GM21737 (cell line): Measurements from ENCODE around the gene CDC42BPB.
"Not testable (repeated sequence)": the region's sequence is repeated elsewhere in the genome, so short reads cannot be mapped to it uniquely, and the experiment has no call there.

Source experiments
- ATAC-seq: cut with Tn5 transposase; IDR thresholded peaks from one replicate; pipeline ENCODE4 v1.9.1; 2021; ENCODE audit warnings: mild to moderate bottlenecking, moderate library complexity; ENCODE audit not compliant: unreplicated experiment

CDC42BPB gene

DNA sequence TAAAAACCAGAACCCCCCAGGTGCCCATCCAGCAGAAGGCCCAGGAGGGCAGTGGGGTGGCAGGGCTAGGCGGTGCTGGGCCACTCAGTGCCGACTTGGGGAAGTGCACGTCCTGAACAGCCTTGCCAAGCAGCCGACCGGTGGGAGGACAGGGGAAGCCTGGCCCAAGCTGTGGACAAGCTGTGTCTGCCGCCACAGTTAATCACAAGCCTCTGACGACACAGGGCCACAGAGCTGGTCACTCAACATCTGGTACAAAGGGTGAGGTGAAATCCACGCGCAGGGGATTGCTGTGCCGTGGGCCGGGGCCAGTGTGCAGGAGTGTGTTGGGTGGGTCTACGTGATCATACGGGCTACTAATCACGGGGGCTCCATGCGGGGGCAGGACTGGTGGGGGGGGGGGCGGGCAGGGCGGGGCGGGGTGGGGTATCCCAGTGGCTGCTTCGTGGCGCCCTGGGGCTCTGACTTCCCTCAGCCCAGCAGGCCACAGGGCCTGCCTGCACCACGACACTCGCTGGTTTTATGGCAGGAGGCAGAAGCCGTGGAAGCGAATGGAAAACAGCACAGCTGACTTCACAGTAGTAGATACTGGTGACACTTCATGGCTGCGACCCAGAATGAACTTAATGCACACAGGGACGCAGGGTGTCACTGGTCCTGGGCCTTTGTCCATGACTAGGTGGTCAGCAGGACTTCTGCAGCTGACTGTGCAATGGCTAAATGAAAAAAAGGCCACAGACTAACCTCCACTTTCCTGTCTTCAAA lies 124.7 kb downstream of the CDC42BPB start:
- no peak for ATAC-seq

DNA sequence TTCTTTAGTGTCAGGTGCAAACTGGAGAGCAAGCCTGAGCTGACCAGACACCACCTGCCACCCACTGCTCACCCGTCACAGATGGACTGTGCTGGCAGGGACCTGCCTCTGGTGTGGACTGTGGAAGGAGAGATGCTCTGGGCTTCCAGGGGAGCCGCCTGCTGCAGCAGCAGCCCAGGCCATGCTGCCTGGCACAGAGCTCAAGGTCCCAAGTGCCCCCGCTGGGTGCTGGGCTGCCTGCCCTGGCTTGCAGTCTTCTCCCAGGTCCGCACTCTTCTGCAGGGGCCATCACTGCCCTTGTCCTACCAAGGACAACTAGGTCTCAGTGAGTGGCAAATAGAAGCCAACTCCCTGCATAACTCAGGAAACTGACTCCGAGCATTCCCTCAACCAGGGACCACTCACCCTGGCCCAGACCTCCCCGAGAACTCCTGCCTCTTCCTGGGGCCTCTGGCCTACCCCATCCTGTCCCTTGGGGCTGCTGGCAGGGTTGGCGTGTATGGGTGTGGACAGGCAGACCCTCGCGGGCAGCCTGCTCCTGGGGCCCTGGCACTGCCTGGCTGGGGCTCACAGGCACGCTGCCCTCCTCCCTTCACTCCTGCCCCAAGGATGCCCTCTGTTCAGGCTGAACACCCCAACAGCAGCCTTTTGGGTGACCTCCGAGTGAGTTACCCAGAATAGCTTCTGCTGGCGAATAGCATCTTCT lies 125.6 kb downstream of the CDC42BPB start:
- no peak for ATAC-seq

DNA sequence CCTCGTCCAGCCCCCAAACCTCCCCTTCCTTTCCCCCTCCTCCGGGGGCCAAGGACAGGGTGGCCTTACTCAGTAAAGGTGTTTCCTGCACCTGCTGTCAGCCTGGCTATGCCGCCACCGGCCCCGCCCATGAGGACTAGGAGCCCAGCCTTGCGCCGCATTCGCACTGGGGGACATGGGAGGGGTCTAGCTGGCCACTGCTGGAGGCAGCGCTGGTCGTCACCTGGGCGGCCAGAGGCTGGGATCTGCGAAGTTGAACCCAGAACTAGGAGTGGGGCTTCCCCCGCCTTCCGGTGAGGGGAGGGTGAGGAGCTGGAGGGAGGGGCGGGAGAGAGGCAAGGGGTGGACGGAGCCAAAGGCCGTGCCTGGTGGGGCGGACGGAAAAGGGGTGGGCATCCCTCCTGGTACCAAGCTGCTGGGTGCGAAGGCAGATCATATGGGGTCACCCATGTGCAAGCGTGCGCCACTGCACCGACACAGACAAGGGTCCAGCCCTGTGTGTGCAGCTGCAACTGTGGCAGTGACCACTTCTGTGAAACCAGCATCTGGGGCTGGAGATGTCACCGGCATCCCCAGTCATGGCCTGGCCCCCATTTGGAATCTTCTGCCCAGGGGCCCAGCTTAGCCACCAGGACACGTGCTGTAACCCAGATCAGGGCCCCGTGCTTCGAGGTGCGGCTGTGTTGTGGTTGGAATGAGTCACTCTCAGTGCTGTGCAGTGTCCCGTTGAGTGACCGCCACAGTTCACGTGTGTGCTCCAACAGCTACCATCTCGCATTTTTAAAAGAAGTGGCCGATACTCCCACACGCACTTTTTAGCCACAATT lies 126.4 kb downstream of the CDC42BPB start:
- no peak for ATAC-seq

DNA sequence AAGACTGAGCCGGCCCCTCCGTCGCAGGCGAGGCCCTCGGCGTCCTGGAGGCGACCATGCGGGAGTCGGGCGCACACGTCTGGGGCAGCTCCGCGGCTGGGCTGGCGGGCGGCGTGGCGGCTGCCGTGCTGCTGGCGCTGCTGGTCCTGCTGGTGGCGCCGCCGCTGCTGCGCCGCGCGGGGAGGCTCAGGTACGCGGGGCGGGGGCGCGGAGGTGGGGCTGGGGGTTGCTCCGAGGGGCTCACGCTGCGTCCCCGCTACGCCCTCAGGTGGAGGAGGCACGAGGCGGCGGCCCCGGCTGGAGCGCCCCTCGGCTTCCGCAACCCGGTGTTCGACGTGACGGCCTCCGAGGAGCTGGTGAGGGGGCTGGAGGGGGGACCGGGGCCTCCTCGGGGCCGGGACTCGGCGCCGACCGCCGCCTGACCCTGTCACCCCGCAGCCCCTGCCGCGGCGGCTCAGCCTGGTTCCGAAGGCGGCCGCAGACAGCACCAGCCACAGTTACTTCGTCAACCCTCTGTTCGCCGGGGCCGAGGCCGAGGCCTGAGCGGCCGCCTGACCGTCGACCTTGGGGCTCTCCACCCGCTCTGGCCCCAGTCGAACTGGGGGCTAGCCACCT lies 127.1 kb downstream of the CDC42BPB start:
- ATAC-seq: no peak

DNA sequence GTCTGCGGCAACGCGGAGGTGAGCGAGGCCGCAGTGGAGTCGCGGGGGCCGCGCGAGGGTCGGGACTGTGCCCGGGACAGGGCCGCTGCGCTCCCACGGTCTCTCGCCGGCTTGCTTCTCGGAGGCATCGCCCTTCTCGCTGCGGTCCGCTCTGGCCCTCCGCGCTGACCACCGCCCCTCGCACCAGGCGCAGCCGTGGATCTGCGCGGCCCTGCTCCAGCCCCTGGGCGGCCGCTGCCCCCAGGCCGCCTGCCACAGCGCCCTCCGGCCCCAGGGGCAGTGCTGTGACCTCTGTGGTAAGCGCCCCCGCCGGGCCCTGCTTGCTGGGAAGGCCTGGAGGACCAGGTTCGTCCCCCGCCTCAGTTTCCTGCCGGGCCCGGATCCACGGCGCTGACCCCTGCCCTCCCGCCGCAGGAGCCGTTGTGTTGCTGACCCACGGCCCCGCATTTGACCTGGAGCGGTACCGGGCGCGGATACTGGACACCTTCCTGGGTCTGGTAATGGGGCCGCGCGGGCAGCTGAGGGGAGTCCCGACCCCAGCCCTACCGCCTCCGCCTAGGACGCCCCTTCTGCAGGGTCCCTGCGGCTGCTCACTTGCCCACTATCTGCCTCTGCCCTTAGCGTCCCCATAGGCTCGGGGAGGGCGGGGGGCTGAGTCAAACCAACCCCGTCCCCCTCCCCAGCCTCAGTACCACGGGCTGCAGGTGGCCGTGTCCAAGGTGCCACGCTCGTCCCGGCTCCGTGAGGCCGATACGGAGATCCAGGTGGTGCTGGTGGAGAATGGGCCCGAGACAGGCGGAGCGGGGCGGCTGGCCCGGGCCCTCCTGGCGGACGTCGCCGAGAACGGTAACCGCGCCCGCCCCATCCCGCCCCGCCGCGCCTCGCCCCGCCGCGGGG lies 127.9 kb downstream of the CDC42BPB start:
- ATAC-seq: no peak

DNA sequence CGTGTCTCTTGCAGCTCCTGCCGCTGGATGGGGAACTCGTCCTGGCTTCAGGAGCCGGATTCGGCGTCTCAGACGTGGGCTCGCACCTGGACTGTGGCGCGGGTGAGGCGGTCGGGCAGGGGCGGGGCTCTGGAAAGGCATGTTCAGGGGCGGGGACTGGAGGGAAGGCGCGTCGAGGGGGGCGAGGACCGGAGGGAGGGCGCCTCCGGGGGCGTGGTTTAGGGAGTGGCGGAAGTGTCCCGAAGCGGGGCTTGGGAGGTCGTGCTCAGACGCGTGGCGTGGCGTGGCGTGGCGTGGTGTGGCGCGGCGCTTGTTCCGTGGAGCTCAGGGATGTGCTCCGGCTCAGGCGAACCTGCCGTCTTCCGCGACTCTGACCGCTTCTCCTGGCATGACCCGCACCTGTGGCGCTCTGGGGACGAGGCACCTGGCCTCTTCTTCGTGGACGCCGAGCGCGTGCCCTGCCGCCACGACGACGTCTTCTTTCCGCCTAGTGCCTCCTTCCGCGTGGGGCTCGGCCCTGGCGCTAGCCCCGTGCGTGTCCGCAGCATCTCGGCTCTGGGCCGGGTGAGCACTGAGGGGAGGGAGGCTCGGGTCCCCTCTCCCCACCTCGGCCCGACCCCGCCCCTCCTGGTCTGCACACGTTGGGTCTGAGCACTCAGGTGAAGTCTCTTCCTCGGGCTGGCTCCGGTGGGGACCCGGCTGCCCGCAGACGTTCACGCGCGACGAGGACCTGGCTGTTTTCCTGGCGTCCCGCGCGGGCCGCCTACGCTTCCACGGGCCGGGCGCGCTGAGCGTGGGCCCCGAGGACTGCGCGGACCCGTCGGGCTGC lies 128.7 kb downstream of the CDC42BPB start:
- ATAC-seq: no peak

DNA sequence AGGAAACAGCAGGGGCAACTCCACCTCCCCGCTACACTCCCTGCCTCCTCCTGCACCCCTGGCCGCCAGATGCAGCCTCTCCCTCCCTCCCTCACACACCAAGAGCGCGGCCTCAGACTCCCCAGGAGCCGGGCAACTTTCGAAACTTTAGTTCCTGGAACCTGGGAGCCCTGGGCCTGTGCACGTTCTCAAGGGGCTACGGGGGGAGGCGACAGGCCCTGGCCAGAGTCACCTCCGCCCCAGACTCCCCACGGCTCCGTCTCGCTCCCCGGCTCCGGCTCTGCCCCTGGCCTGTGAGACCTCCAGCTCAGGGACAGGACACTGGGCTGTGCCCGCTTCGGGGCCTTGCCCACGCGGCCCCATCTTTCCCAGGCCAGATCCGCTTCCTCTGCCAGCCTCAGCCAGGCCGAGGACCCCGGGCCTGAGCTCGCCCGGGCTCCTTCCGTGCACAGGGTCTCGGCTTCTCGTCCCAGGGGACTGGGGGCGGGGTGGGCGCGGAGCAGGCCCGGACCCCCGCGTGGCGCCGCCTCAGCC lies 129.4 kb downstream of the CDC42BPB start:
- no peak for ATAC-seq

DNA sequence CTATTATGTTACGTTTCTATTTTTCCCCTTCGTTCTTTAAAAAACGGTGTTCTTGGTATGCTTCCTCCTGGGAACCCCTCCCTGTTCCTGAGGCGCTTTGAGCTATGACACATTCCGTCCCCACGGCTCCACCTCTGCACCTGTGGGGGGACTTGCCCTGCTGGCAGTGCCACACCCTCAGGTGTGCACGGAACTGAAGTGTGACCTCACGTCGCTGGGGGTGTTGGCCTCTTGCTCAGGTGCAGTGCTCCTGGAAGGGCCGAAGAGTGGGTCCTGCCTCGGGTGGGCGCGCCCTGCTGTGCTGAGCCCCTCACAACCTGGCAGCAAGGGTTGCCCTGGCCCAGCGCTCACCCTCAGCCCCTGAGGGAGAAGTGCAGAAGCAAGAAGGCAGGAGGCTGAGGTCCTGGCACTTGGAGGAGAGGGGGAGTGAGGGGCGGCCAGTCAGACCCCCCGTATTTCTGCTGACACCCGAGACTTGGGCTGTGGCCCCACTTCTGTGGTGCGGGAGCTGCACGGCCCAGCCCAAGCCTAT lies 129.9 kb downstream of the CDC42BPB start:
- no peak for ATAC-seq

DNA sequence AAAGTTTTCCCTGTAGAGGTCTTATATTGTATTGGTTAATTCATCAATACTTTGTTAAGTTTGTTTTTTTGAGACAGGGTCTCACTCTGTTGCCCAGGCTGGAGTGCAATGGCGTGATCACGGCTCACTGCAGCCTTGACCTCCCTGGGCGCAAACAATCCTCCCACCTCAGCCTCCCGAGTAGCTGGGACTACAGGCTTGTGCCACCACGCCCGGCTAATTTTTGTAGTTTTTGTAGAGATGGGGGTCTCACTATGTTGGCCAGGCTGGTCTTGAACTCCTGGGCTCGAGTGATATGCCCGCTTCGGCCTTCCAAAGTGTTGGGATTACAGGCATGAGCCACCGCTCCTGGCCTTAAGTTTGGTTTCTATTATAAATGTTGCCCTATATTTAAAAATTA lies 130.5 kb downstream of the CDC42BPB start:
- not testable (repeated sequence) for ATAC-seq

DNA sequence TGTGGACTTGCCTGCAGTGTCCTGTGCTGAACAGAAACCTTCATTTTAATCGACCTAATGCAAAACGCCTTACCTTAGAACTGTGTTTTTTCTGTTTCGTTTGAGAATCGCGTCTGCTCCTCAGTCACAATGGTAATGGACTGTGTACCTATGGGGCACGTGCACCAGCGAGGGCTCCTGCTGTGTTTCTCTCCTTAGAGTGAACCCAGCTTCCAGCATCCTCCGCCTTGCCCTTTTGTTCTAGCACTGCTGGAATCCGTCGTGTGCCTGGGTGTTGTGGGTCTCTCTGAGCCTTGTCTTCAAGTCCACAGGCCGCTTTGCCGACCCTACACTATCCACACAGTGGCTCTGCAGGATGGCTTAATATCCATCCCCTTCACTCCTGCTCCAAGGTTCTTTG lies 131.2 kb downstream of the CDC42BPB start:
- ATAC-seq: no peak

DNA sequence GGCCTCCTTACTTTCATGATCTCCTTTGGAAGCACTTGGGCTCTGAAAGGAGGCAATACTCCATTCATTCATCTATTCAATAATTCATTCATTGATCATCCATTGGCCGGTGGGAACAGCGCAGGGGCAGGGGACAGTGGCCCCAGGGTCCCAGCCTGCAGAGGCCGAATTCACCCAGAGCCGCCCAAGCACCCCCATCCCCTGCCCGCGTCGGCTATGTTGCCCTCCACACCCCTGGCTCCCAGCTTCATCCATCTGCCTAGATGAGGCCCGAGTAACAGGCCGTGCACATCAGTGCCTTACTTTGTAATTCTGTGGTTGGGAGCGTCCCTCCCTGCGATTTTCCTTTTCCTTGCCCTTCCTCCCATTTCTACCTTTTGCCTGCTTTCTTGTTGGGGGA lies 131.7 kb downstream of the CDC42BPB start:
- no peak for ATAC-seq

DNA sequence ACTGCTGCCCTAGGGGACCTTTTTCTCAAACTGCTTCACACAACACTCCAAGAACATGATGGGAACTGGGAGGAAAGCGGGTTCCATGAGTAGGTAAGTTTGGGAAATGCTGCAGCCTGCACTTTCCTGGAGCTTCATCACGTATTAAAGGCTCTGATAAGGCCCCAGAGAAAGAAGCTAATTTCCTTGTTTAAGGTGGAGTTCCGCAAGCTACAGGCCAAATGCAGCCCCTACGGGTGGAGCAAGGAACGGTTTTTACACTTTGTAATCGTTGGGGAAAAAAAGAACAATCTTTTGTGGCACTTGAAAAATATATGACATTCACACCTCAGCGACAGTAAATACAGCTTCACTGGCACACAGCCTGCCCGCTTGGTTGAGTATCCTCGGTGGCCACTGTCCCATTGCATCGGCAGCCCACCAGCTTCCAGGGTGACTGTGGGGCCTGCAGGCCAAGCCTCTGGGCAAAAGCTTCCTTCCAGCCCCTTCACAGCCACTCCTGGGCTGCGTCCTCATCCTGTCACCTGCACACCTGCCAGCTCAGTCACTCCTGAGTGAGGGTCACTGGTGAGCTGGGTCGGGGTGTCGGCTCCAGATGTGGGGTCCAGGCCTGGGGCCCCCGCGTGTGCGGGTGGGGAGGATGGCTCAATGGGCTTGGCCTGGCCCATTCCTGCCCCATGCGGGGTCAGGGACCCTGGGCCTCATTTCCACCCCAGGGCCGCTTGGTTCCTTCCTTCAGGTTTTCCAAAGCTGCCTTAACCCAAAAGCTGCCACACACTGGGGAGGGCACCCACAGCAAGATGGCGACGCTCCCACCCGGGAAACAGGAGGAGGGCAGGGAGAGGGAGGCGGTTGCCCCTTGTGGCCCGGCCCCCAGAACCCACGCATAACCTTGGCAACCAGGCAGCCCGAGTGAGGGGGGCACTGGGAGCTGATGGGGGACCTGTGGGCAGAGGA lies 132.4 kb downstream of the CDC42BPB start:
- ATAC-seq: no peak

DNA sequence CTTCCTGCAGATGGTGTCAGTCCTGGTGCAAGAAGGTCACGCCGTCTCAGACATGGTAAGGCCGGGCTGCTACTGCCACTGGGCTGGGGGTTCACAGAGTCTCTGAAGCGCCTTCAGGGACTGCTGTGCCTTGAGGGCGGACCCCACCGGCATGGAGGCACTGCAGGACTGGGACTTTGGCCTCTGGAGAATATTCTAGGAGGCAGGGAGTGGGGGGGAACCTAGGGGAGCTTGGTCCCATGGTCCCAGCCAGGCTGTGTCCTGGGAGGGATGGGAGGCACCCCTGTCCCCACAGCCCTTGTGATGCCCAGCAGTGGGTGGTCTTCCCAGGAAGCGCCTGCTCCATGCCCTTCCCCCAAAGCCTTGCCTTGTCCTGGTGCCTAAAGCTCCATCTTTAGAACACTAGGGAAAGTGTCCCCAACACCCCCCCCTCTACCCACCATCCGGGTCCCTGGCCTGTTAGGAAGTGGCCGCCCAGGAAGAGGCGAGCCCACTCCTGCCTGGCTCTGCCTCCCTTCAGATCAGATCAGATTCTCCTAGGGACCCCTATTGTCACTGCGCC lies 133.3 kb downstream of the CDC42BPB start:
- ATAC-seq: no peak

DNA sequence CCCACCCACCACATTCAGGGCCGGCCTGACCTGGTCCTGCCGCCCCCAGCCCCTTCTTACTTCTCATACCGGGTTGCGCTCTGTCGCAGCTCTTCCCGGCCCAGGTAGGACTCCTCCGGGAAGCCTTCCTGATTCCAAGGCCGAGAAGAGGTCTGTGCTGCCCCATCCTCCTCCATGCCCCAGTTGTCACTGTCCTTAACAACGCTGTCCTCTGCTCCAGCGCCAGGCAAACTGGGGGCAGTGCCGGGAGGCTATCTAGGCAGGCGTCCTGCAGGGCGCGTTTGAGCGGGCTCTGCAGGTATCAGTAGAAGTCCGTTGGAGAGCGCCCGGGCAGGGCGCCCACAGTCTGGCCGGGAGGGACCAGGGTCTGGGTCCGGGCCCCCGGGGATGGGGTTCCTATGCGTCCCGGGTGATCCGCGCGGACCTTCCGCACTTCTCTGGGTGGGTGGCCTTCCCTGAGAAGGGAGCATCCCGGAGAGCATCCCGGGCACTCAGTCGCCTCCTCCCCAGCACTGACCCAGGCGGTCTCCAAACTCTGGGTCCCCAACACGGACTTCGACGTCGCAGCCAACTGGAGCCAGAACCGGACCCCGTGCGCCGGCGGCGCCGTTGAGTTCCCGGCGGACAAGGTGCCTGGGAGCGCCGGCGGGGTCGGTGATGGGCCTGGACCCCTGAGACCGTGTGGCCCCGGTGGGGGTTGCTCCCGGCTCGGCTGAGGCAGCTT lies 134.0 kb downstream of the CDC42BPB start:
- ATAC-seq: no peak

DNA sequence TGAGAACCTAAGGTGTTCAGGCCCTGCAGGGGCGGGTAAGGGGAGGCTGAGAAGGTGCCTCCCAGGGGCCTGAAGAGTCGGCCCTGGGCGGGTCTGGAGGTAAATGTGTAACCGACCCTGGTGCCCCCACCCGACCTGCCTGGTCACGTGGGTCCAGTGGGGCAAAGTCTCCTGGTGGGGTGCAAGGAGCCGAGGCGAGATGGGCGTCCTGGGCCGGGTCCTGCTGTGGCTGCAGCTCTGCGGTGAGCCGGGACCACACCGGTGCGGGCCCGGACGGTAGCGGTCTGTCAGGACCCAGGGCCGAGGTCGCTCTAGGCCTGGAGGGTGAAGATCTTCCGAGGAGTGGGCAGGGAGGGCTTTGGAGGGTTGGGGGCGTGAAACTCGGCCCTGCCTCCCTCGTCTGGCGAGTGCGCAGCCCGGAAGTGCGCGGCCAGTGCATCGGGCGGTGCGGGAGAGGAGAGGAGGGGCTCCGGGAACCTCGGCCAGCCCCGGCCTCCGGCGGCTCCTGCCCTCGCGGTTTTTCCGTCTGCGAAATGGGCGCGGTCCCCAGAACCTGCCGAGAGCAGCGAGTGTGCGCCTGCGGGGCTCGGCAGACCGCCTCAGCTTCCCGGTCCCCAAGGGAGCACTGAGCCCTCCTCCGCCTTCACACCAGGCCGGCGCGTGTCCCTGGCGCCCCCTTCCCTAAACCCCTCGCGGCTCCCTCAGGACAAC lies 134.7 kb downstream of the CDC42BPB start, which contains the start of gene AMN:
Gene AMN (plus strand): TSS at position 174 of the 711 bp plus-strand sequence. CDS start 26 bp downstream, at position 200.
- no peak for ATAC-seq

DNA sequence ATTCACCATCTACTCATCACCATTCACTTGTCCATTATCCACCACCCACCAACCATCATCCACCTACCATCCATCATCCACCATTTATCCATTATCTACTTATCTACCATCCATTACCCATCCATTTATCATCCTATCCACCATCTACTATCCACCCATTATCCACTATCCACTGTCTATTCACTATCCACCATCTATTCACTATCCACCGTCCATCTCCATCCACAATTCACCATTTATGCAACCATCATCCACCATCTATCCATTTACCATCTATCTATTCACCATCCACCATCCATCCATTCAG lies 136.4 kb downstream of the CDC42BPB start:
- ATAC-seq: no peak
